Measurements from ENCODE around the gene OGA.

OGA gene

GRCh38 chr10:101818119-101818871, at the start of gene OGA:
Gene OGA, minus strand, starts transcription at chr10:101818444. Its CDS starts 422 bp downstream, at chr10:101818022.
- peak; percentile 93 to 98 (median 96) for DNase-seq (ENCODE audit: low read depth in 2 of 3, low spot score in 1 of 3)

GRCh38 chr10:101867931-101868330, 49.7 kb upstream of the OGA start:
- no peak for DNase-seq (ENCODE audit: low read depth in 2 of 3, low spot score in 1 of 3)

GRCh38 chr10:101859530-101859929, 41.3 kb upstream of the OGA start:
- no peak for DNase-seq (ENCODE audit: low read depth in 2 of 3, low spot score in 1 of 3)

GRCh38 chr10:101858723-101859500, 40.7 kb upstream of the OGA start:
- no peak for DNase-seq (ENCODE audit: low read depth in 2 of 3, low spot score in 1 of 3)

- no peak for DNase-seq (ENCODE audit: low read depth in 2 of 3, low spot score in 1 of 3)
Measured at GRCh38 chr10:101857802-101858476, 39.7 kb upstream of the OGA start.

- DNase-seq (ENCODE audit: low read depth in 2 of 3, low spot score in 1 of 3): no peak
Measured at GRCh38 chr10:101856626-101857025, 38.4 kb upstream of the OGA start.

- no peak for DNase-seq (ENCODE audit: low read depth in 2 of 3, low spot score in 1 of 3)
Measured at GRCh38 chr10:101851411-101852116, 33.3 kb upstream of the OGA start.

- DNase-seq (ENCODE audit: low read depth in 2 of 3, low spot score in 1 of 3): no peak
Measured at GRCh38 chr10:101850749-101851148, 32.5 kb upstream of the OGA start.

GRCh38 chr10:101848894-101849351, 30.7 kb upstream of the OGA start:
- no peak for DNase-seq (ENCODE audit: low read depth in 2 of 3, low spot score in 1 of 3)

GRCh38 chr10:101848408-101848807, 30.2 kb upstream of the OGA start:
- no peak for DNase-seq (ENCODE audit: low read depth in 2 of 3, low spot score in 1 of 3)

- DNase-seq (ENCODE audit: low read depth in 2 of 3, low spot score in 1 of 3): no peak
Measured at GRCh38 chr10:101845893-101846292, 27.6 kb upstream of the OGA start.

GRCh38 chr10:101843032-101844021, 25.1 kb upstream of the OGA start, which contains the start of gene KCNIP2:
Gene KCNIP2, minus strand, starts transcription at chr10:101843800. Its CDS starts 232 bp downstream, at chr10:101843568.
- peak in 1 of 3 donors; percentile 38 for DNase-seq (ENCODE audit: low read depth in 2 of 3, low spot score in 1 of 3)

GRCh38 chr10:101841826-101842225, 23.6 kb upstream of the OGA start:
- no peak for DNase-seq (ENCODE audit: low read depth in 2 of 3, low spot score in 1 of 3)

- peak; percentile 67 to 78 (median 72) for DNase-seq (ENCODE audit: low read depth in 2 of 3, low spot score in 1 of 3)
Measured at GRCh38 chr10:101840741-101841453, 22.7 kb upstream of the OGA start.

- no peak for DNase-seq (ENCODE audit: low read depth in 2 of 3, low spot score in 1 of 3)
Measured at GRCh38 chr10:101840102-101840684, 21.9 kb upstream of the OGA start.

GRCh38 chr10:101839416-101840063, 21.3 kb upstream of the OGA start:
- DNase-seq (ENCODE audit: low read depth in 2 of 3, low spot score in 1 of 3): peak in 2 of 3 donors; percentile 25 to 57

GRCh38 chr10:101839002-101839401, 20.8 kb upstream of the OGA start:
- no peak for DNase-seq (ENCODE audit: low read depth in 2 of 3, low spot score in 1 of 3)

- DNase-seq (ENCODE audit: low read depth in 2 of 3, low spot score in 1 of 3): no peak
Measured at GRCh38 chr10:101838416-101838970, 20.2 kb upstream of the OGA start.
